Measurements from ENCODE around the gene CMTM1.
"Not testable (repeated sequence)": the region's sequence is repeated elsewhere in the genome, so short reads cannot be mapped to it uniquely, and the experiment has no call there.

CMTM1 gene

DNA sequence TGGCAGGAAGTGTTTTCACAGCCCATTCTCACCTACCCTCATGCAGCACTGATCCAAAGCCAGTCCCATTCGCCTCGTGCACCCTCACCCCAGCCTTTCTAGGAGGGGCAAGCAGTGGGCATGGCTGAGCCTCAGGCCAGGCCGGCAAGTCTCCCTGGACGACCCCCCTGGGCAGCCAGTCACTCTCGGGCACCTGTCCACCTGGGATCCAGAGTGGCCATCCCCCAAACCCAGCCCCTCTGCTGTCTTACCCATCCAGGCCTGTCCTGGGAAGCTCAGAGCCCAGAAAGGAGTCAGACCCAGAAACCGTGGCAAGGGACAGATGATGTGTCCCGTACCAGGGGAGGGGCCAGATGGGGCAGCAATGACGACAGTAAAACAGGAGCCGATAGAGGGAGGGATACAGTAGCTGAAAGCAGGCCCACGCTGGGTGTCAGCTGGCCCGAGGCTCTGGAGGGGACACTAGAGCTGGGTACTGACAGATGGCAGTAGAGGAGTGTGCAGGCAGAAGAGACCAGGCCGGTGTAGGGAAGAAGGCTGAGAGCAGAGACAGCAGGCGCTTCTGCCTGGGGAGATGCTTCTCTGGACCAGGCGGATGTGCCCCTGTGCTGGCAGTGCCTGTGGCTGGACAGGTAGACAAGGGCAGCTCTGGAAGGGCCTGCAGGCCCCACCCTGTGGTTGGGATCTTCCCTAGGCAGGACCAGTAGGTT, 44.0 kb downstream of the CMTM1 start:
- DNase-seq: peak in 4 of 58 donors; percentile 13 to 43 (median 31)

DNA sequence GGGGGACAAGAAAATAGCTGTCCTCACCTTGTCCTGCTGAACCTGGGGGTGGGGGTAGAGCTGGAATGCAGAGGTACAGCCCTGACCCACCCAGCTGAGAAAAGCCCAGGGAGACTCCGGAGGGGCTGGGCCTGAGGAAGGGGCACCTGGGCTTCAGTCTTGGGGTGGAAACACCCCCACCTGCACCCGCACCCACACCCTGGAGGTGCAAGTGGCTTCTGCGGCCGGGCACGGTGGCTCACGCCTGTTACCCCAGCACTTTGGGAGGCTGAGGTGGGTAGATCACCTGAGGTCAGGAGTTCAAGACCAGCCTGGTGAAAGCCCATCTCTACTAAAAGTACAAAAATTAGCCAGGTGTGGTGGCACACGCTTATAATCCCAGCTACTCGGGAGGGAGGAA, 45.7 kb downstream of the CMTM1 start:
- not testable (repeated sequence) for DNase-seq

DNA sequence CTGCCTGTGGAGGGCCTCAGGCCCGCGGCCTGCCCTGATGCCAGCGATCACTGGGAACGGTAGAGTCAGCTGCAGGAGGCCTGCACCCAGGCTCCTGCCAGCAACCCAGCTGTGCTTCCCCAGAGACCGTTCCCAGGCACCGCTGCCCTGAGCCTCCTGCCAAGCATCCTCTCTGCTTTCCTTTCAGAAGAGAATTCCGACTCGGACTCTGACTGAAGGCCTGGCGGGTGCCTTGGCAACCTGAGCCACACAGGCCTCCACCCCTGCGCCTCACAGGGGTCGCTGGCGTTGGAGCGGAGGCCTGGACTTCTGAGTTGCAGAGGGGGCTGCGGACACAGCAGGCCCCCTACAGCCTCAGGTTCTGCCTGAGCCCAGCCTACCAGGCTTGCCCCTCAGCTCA, 46.2 kb downstream of the CMTM1 start:
- peak in 37 of 58 donors; percentile 6 to 82 (median 43) for DNase-seq

DNA sequence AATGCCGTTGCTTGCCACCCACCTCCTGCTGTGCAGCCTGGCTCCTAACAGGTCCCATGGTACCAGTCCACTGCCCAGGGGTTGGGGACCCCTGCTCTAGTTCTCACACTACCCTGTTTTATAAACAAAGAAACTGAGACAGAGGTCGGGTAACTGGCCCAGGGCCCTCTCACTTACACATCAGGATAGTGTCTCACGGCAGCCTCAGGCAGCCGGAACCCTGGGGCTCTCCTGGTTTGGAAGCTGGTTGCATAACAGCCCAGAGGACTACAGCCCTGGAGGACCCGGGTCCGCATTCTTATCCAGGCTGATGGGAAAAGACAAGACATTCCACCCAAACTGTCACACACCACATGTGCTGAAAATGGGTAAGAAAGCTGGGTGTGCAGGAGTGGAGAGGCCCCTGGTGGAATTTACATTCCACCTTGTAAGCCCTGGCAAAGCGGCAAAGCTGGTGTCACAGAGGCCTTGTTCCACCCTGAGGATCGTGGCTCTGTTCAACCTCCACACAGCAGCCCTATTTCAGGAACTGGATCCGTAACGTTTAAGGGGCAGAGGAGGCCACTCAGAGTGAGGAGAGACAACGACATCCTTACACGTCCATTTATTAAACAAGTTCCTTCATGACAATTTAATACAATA, 48.0 kb downstream of the CMTM1 start:
- no peak for DNase-seq

DNA sequence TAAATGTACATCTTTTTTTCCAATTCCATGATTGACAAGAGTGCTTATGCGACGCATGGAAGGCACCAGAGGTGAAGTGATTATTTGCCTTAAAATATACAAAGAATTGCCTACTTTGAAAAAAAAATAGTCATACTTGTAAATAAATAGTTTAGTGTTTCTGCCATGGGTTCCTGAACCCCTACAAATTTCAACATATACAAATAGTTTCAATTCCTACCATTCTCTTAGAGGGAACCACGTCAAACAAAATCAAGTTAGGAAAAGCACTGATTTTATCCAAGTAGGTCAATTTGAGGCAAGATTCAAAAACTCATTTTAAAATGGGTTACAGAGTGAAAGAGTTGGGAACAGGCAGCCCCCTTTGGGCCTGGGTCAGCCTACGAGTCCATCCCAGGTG, 49.9 kb downstream of the CMTM1 start:
- DNase-seq: no peak

DNA sequence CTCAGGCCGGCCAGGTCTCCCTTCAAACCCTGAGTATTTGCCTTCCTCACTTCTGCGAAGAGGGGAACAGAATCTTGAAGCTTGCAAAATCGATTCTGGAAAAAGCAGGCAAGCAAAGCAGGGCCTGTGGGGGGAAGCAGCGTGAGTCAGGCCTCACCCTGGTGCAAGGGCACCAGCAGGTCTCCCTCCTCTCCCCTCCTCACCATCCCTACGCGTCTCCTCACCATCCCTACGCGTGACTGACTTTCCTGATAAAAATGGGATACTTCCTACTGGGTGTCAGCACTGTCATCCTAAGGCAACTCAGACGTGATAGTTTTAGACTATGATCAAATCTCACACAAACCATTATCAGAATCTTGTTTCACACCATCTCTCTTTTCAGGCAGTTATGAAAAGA, 50.4 kb downstream of the CMTM1 start:
- DNase-seq: no peak

DNA sequence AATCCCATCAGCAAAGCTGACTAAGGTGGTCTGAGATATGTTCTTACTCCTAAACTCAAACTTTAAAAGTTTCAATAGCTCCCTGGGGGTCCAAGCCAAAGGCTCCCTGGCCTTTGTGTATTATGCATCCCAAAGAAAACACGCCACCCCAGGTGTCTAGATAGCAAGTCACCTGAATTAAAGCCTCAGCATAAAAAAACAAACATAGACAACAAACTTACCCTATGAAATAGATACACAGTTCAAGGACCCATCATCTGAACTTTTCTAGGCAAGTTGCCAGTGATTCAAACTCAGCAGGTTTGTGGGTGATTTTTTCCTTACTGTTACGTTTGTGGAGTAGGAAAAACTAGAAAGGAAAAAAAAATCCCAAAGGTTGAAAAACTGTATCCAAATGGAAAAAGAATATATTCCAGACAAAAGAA, 50.8 kb downstream of the CMTM1 start:
- DNase-seq: no peak

DNA sequence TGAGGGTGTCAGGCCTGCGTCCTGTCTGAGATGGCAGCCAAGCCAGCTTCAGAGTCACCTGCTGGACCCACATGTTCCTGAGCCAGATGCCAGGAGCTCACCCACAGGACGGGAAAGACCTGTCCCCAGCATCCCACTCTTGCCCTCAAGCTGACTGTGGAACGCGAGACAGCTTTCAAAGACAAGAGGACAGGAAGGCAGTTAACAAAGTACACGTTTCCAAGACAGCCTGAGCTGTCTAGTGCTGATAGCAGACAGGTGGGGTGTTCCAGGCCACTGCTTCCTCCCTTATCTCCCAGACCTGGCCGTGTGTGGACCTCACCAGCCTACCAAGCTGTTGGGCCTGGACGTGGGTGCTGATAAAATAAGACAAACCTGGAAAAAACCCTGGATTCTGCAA, 51.5 kb downstream of the CMTM1 start:
- DNase-seq: no peak

DNA sequence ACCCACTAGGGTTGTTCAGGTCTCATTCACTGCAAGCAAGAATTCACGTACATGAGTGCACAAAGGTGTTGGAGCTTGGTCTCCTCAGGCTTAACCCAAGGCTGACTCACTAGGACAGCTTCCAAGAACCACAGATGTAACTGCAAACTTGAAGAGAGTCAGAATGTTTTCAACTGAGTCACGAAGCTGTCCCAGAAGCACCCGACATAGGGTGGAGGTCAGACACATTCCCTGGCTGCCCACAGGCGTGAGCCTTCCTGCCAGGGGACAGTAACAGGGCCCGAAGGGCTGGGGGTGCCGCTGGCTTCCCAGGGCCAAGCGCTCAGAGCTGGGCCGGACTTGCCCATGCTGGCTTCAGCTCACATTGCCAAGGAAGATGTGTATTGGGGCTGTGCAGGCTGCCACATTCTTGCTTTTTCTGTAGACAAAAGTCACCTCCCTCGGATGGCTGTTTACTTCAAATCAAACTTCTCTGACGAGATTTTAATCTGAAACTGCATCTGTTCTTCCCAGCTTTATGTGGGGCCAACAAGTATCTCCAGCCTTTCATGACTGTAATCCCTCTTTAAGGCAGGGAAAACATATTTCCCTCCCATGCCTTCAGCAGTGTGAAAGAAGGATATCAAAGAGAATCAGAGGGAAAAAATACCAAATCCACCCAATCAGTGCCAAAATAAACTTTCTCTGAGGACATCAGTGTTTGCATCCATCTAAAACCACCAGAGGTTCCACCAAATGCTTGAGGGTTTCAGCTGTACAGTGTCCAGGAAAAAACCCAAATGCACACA, 52.5 kb downstream of the CMTM1 start:
- DNase-seq: no peak

DNA sequence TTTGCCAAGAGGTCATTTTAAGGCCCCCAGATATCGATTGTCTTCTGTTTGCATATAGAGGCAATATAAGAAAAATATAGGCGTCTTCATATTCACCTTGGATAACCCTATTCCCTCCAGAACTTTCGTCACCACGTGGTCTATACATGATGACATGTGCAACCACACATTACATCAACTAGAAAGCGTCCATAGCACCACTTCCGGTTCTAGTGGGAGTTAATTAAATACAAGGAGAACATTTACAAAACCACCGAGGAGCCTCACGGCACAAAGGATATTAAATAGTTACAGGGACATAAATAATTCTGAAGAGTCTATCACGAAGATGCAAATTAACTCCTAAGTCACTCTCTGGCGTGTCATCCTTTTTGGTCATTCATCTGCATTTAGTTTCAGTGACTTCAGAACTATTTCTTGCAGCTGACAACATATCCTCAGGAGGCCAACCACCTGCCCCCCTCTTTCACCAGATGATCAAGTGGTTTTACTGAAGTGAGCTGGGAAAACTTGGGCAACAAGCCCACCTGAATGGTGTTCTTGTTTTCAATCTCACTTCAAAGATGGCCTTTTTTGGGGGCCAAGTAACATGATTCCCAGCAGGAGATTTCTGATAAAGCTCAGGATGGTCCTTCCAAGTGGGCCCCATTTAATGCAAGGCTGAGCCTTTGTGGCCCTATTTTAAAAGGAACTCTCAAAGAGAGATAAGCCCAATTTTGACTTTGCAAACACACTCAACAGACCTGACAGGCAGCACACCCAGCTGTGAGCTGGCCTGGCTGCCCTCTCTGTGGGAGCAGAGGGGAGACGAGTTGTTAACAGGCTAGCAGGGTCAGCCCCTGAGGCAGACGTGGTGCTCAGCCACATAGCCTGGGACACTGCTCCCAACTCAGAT, 53.5 kb downstream of the CMTM1 start:
- no peak for DNase-seq

DNA sequence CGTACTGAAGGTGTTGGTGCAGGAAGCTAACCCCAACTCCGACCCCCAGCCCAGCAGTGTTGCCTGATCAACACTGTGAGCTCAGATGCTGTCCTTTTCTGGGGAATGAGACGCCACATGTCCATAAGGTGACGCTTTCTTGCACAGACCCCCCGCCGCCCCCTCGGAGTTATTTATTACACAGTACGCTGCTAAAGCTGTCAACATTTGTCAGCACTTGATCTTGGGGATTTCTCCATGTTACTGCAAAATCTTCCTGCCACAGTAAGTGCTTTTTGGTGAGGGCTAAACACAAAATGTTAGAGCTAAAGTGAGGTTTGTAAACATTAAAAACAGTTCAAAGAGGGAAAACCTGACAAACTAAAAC, 54.2 kb downstream of the CMTM1 start:
- no peak for DNase-seq

DNA sequence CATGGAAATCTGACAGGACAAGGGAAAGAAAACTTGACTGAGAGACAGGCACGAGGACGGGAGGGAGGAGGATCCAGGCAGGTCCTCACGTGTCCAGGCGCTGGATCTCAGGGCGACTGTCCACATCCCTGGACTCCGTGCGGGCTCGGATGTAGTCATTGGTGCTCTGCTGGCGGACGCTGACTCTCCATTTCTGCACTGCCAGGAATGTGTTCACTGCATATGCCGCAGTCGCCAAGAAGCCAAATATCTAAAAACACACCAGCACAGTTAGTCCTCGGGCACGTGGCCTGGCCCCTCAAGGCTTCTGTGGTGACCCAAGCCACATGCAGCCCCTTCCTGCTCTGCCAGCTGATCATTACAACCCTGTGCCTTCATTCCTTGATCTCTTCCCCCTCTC, 55.7 kb downstream of the CMTM1 start:
- peak in 1 of 58 donors; percentile 16 for DNase-seq

DNA sequence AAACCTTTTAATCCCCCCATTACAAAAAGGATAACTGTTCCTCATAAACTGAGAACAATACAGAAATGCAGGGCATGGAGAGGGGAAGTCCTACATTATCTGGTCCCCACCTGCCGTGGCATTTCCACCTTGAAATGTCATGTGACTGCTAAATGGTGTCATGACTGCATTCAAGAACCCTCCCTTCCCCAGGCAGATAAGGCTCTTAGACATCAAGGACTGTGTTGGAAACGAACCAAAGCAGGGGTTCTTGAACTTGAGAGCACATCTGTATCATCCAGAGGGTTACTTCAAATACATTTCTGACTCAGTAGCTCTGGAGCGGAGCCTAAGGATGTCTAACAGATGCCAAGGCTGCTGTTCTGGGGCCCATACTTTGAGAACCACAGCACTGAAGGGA, 56.6 kb downstream of the CMTM1 start:
- no peak for DNase-seq

DNA sequence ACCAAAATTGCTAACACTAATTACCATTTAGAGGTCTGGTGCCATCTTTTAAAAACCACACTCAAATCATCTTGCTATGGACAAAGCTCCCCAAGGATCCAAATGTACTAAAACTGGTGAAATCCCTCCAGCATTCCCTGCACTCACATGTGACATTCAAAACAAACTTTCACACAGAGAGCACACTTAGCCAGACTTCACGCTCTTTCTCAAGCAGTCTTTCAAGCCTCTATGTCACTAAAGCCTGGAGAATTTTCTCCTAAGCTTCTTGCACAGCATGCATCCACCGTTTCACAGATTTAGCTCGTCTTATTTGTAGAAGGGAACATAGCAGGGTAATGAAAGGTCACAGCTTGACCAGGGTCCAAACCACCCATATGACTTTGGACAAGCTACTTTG, 57.5 kb downstream of the CMTM1 start:
- DNase-seq: no peak

DNA sequence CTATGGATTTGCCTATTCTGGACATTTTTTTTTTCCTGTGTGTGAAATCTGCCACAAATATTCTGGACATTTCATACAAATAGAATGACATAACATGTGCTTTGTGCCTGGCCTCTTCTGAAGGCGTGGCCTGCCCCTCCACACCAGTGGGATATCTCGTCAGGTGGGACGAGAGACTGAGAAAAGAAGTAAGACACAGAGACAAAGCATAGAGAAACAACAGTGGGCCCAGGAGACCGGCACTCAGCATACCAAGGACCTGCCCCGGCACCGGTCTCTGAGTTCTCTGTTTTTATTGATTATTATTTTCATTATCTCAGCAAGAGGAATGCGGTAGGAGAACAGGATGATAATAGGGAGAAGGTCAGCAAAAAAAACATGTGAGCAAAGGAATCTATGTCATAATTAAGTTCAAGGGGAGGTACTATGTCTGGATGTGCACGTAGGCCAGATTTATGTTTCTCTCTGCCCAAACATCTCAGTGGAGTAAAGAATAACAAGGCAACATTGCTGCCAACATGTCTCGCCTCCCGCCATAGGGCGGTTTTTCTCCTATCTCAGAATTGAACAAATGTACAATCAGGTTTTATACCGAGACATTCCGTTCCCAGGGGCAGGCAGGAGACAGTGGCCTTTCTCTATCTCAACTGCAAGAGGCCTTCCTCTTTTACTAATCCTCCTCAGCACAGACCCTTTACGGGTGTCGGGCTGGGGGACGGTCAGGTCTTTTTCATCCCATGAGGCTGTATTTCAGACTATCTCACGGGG, 61.6 kb downstream of the CMTM1 start:
- not testable (repeated sequence) for DNase-seq

Measured in anterior cingulate cortex (tissue), 58 donors.